HepG2 (cell line): ENCODE data around the gene SAYSD1. TPM values are rescaled to one million over a fixed set of nuclear protein-coding genes. Genes with fewer than 3 reads are reported as not detected.
A peak's percentile ranks its signal among the peaks of the same experiment; 100 is the strongest.

ENCODE experiments used
- ARHGAP35 ChIP-seq: sonication (generic); formaldehyde crosslinking; IDR thresholded peaks from 2 replicates; pipeline ENCODE4 v1.9.0; 2022; ENCODE audit warnings: mild to moderate bottlenecking, inconsistent platforms, moderate library complexity, missing genetic modification reagents, borderline replicate concordance
- BRD4 ChIP-seq: sonication (generic); formaldehyde crosslinking; IDR thresholded peaks from 2 replicates; pipeline ENCODE4 v1.4.0; 2020; ENCODE audit warnings: missing genetic modification reagents
- CTCF ChIP-seq: sonication (generic); formaldehyde crosslinking; IDR thresholded peaks from 2 replicates; pipeline ENCODE4 v1.5.0; 2020; ENCODE audit warnings: mild to moderate bottlenecking, missing genetic modification reagents, moderate library complexity
- GATAD1 ChIP-seq: IDR thresholded peaks from 2 replicates; pipeline ENCODE4 v1.6.1; 2016; ENCODE audit warnings: missing genetic modification reagents, missing compliant biosample characterization
- GMEB2 ChIP-seq: IDR thresholded peaks from 2 replicates; pipeline ENCODE4 v1.6.1; 2016; ENCODE audit warnings: missing biosample characterization, missing genetic modification reagents, low read depth
- NFKB2 ChIP-seq: sonication (generic); formaldehyde crosslinking; IDR thresholded peaks from 2 replicates; pipeline ENCODE4 v1.4.0; 2020; ENCODE audit warnings: missing genetic modification reagents, borderline replicate concordance
- PCBP1 ChIP-seq: fragments of 200-400 bp; formaldehyde crosslinking; IDR thresholded peaks from 2 replicates; pipeline ENCODE4 v1.6.1; 2017; ENCODE audit warnings: mild to moderate bottlenecking, low read depth, low read length, borderline replicate concordance
- TOPORS ChIP-seq: sonication (generic); formaldehyde crosslinking; IDR thresholded peaks from 2 replicates; pipeline ENCODE4 v1.8.0; 2023; ENCODE audit warnings: mild to moderate bottlenecking, missing genetic modification reagents
- ZBTB42 ChIP-seq: sonication (generic); formaldehyde crosslinking; IDR thresholded peaks from 2 replicates; pipeline ENCODE4 v1.5.0; 2020; ENCODE audit warnings: mild to moderate bottlenecking, missing genetic modification reagents
- ZNF607 ChIP-seq: sonication (generic); formaldehyde crosslinking; IDR thresholded peaks from 2 replicates; pipeline ENCODE4 v1.5.1; 2020; ENCODE audit warnings: missing genetic modification reagents, mild to moderate bottlenecking, borderline replicate concordance
- polyA plus RNA-seq, 8 experiments: library from polyadenylated mRNA; depleted of rRNA in 3 of 8; stranded (reverse) in 7 of 8; unstranded in 1 of 8; fragments of >200 nt; fragmentation: Illumina TruSeq in 4 of 8; extraction: Trizol in 4 of 8; gene quantifications; 2 replicates each; pipeline versions ENCODE4 v1.2.1 to v1.2.3, GENCODE V29; 2011 to 2016; ENCODE audit warnings: low read depth in 4 of 8, missing spikeins in 1 of 8, mixed read lengths in 1 of 8; ENCODE audit not compliant: insufficient read depth in 1 of 8
- total RNA-seq, 5 experiments: library from RNA; depleted of rRNA; stranded (reverse); fragments of >200 nt; fragmentation: Illumina TruSeq; extraction: Trizol; gene quantifications; 2 replicates each; pipeline ENCODE4 v1.2.3, GENCODE V29; 2016; ENCODE audit warnings: low read depth in 1 of 5
- TF ChIP-seq, protein P1 (sequence below): sonication (generic); formaldehyde crosslinking; IDR thresholded peaks from 2 replicates; pipeline ENCODE4 v1.4.0; 2020; ENCODE audit warnings: missing genetic modification reagents, mild to moderate bottlenecking, borderline replicate concordance
- TF ChIP-seq, protein P2 (sequence below): sonication (generic); formaldehyde crosslinking; IDR thresholded peaks from 2 replicates; pipeline ENCODE4 v1.4.0; 2020; ENCODE audit warnings: mild to moderate bottlenecking, missing genetic modification reagents
- TF ChIP-seq, protein P3 (sequence below): IDR thresholded peaks from 2 replicates; pipeline ENCODE4 v1.6.1; 2012; ENCODE audit warnings: inconsistent platforms

SAYSD1 gene
- total and polyA plus RNA-seq, 2 of the 13 experiments (the other 11 are each of a cell fraction or from before 2014, with no cell fraction given) = 10.1 to 16.0 TPM

- TF ChIP-seq, protein P1, sequence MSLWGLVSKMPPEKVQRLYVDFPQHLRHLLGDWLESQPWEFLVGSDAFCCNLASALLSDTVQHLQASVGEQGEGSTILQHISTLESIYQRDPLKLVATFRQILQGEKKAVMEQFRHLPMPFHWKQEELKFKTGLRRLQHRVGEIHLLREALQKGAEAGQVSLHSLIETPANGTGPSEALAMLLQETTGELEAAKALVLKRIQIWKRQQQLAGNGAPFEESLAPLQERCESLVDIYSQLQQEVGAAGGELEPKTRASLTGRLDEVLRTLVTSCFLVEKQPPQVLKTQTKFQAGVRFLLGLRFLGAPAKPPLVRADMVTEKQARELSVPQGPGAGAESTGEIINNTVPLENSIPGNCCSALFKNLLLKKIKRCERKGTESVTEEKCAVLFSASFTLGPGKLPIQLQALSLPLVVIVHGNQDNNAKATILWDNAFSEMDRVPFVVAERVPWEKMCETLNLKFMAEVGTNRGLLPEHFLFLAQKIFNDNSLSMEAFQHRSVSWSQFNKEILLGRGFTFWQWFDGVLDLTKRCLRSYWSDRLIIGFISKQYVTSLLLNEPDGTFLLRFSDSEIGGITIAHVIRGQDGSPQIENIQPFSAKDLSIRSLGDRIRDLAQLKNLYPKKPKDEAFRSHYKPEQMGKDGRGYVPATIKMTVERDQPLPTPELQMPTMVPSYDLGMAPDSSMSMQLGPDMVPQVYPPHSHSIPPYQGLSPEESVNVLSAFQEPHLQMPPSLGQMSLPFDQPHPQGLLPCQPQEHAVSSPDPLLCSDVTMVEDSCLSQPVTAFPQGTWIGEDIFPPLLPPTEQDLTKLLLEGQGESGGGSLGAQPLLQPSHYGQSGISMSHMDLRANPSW (CRISPR knock-in tag) = peak; percentile 78
- TF ChIP-seq, protein P2, sequence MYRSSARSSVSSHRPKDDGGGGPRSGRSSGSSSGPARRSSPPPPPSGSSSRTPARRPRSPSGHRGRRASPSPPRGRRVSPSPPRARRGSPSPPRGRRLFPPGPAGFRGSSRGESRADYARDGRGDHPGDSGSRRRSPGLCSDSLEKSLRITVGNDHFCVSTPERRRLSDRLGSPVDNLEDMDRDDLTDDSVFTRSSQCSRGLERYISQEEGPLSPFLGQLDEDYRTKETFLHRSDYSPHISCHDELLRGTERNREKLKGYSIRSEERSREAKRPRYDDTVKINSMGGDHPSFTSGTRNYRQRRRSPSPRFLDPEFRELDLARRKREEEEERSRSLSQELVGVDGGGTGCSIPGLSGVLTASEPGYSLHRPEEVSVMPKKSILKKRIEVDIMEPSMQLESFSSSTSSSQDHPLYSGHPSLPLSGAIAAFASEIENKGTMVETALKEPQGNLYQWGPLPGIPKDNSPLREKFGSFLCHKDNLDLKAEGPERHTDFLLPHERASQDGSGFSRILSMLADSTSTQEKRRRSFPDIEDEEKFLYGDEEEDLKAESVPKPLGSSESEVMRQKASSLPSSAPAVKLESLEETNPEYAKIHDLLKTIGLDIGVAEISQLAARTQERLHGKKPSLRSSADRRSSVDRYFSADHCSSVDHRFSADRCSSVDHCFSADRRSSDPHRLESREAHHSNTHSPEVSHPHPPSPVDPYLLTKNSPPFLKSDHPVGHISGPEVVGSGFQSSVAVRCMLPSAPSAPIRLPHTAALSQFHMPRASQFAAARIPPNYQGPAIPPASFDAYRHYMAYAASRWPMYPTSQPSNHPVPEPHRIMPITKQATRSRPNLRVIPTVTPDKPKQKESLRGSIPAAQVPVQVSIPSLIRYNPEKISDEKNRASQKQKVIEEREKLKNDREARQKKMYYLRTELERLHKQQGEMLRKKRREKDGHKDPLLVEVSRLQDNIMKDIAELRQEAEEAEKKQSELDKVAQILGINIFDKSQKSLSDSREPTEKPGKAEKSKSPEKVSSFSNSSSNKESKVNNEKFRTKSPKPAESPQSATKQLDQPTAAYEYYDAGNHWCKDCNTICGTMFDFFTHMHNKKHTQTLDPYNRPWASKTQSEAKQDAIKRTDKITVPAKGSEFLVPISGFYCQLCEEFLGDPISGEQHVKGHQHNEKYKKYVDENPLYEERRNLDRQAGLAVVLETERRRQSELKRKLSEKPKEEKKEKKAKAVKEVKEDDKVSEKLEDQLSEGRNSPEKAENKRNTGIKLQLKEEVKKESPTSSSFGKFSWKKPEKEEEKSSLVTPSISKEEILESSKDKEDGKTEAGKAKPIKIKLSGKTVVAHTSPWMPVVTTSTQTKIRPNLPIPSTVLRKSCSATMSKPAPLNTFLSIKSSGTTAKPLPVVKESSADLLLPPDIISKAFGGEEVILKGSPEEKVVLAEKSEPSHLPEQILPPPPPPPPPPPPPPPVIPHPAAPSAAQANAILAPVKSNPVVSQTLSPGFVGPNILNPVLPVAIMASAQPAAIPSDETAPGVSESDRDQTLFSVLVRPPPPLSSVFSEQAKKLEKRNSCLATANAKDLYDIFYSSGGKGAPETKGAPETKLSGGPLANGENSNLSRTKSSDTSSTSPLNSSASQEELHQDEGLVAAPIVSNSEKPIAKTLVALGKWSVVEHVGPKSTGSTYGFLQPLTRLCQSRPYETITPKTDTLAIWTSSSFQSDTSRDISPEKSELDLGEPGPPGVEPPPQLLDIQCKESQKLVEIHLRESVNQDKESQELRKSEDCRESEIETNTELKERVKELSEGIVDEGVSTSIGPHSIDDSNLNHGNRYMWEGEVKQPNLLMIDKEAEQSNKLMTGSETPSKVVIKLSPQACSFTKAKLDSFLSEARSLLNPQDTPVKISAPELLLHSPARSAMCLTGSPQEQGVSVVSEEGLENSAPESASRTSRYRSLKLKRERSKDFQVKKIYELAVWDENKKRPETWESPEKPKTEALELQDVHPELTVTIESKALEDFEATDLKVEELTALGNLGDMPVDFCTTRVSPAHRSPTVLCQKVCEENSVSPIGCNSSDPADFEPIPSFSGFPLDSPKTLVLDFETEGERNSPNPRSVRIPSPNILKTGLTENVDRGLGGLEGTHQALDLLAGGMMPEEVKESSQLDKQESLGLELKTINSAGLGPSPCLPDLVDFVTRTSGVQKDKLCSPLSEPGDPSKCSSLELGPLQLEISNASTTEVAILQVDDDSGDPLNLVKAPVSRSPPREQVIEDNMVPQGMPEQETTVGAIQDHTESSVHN = peak; percentile 96
- TF ChIP-seq GMEB2 (CRISPR knock-in tag) = no peak; the same call in 1 of the 2 replicates
- peak; percentile 97 for TF ChIP-seq TOPORS (CRISPR knock-in tag)
- TF ChIP-seq NFKB2 (CRISPR knock-in tag) = peak; percentile 99
- TF ChIP-seq ZNF607 (CRISPR knock-in tag) = peak; percentile 97
- TF ChIP-seq, protein P3, sequence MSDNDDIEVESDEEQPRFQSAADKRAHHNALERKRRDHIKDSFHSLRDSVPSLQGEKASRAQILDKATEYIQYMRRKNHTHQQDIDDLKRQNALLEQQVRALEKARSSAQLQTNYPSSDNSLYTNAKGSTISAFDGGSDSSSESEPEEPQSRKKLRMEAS = peak; percentile 98
- peak; percentile 97; the same call in 1 of the 2 replicates for TF ChIP-seq ARHGAP35 (CRISPR knock-in tag)
- TF ChIP-seq CTCF (CRISPR knock-in tag) = 0 out of 2 replicates have a peak, but pooled peaks have one; percentile 26
- peak; percentile 68 for TF ChIP-seq BRD4 (CRISPR knock-in tag)
- no peak for TF ChIP-seq PCBP1
- peak; percentile 63; the same call in 1 of the 2 replicates for TF ChIP-seq GATAD1 (CRISPR knock-in tag)
- peak; percentile 96 for TF ChIP-seq ZBTB42 (CRISPR knock-in tag)
Observed at GRCh38 chr6:39114704-39115599, at the start of gene SAYSD1 (continued).
